GM19240 (cell line): Measurements from ENCODE around the gene PLCL1.

ENCODE experiments used
- DNase-seq: peaks from one replicate; pipeline ENCODE4 v3.0.0; 2011; ENCODE audit warnings: low spot score; ENCODE audit not compliant: insufficient read length

The PLCL1 gene

GRCh38 chr2:198053148-198053547 is 248.8 kb downstream of the PLCL1 start:
- DNase-seq, result no peak

GRCh38 chr2:198053776-198054175 is 249.4 kb downstream of the PLCL1 start:
- no peak for DNase-seq

GRCh38 chr2:198054299-198054698 is 249.9 kb downstream of the PLCL1 start:
- peak; percentile 15 for DNase-seq

- no peak for DNase-seq
These were observed 251.3 kb downstream of the PLCL1 start for GRCh38 chr2:198055716-198056115.

GRCh38 chr2:198056836-198057235 is 252.4 kb downstream of the PLCL1 start:
- no peak for DNase-seq

- no peak for DNase-seq
These were observed 255.4 kb downstream of the PLCL1 start for GRCh38 chr2:198059800-198060199.

- DNase-seq, result no peak
These were observed 255.9 kb downstream of the PLCL1 start for GRCh38 chr2:198060277-198060676.

GRCh38 chr2:198062826-198063225 is 258.4 kb downstream of the PLCL1 start:
- no peak for DNase-seq

- DNase-seq, result no peak
These were observed 258.8 kb downstream of the PLCL1 start for GRCh38 chr2:198063242-198063641.

GRCh38 chr2:198065322-198065721 is 260.9 kb downstream of the PLCL1 start:
- DNase-seq, result no peak

- no peak for DNase-seq
These were observed 262.2 kb downstream of the PLCL1 start for GRCh38 chr2:198066597-198066996.

GRCh38 chr2:198072655-198073054 is 268.3 kb downstream of the PLCL1 start:
- DNase-seq, result no peak

GRCh38 chr2:198073253-198073652 is 268.9 kb downstream of the PLCL1 start:
- no peak for DNase-seq

GRCh38 chr2:198077477-198077876 is 273.1 kb downstream of the PLCL1 start:
- DNase-seq, result no peak

- no peak for DNase-seq
These were observed 276.7 kb downstream of the PLCL1 start for GRCh38 chr2:198080879-198081765.

- no peak for DNase-seq
These were observed 279.8 kb downstream of the PLCL1 start for GRCh38 chr2:198084156-198084555.

- no peak for DNase-seq
These were observed 291.6 kb downstream of the PLCL1 start for GRCh38 chr2:198096002-198096401.

- no peak for DNase-seq
These were observed 292.6 kb downstream of the PLCL1 start for GRCh38 chr2:198096965-198097364.

- no peak for DNase-seq
These were observed 293.2 kb downstream of the PLCL1 start for GRCh38 chr2:198097630-198098029.

- DNase-seq, result no peak
These were observed 294.0 kb downstream of the PLCL1 start for GRCh38 chr2:198098386-198098785.

GRCh38 chr2:198098918-198099317 is 294.5 kb downstream of the PLCL1 start:
- DNase-seq, result no peak

GRCh38 chr2:198100346-198100745 is 296.0 kb downstream of the PLCL1 start:
- no peak for DNase-seq

- DNase-seq, result no peak
These were observed 297.3 kb downstream of the PLCL1 start for GRCh38 chr2:198101688-198102087.
